ENCODE data around the gene OR5T3.

Gene OR5T3

DNA sequence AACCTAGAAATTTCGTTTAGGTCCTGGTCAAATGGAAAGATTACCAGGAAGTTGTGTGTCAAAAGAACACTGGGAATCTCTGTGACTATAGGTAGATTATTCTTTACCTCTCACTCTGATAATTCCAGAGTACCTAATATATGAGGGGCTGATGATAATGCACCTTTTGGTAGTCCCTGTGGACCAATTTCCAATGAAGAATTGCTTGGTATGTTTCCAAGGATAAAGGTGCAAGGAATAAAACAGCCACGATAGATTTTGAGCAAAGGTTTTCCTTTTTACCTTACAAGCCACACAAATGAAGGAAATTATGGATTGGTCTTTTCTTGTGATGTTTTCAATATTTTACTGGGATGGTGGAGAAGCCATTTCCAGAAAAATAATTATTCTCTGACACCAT, 40.1 kb downstream of the OR5T3 start, which contains the start of gene OR8H1:
Gene OR8H1 (minus strand): TSS at position 101 of the 400 bp plus-strand sequence. CDS start 1,192 bp downstream, outside the sequence.
- Histone ChIP-seq H3K36me3 (ENCODE audit: low read length) (no peaks in the 10 kb centered on the region), H2AFZ (ENCODE audit: low read depth, low read length, severe bottlenecking) (no peak within 1 kb of the TSS), H3K27me3 (ENCODE audit: low read length) (no peaks in the 10 kb centered on the region), H3K9me2 (replicated peaks; ENCODE audit: insufficient read depth, low read length) (no peaks in the 10 kb centered on the region), H3F3A (ENCODE audit: insufficient read depth) (no peaks in the 10 kb centered on the region), H3K9ac (ENCODE audit: low read length) (no peak within 1 kb of the TSS), H3K4me3 (ENCODE audit: insufficient read depth, low read length, poor library complexity, severe bottlenecking) (no peak within 1 kb of the TSS), H3K9me3 (ENCODE audit: insufficient read depth, low read length) (no peaks in the 10 kb centered on the region), H3K79me2 (ENCODE audit: insufficient read depth, low read length) (no peaks in the 10 kb centered on the region), H3K4me2 (ENCODE audit: low read depth, low read length, poor library complexity, severe bottlenecking) (no peak within 1 kb of the TSS), H3K27ac (ENCODE audit: low read depth, low read length) (no peak within 1 kb of the TSS), H4K20me1 (ENCODE audit: low read depth, low read length) (no peaks in the 10 kb centered on the region)
- TF ChIP-seq, protein P1, sequence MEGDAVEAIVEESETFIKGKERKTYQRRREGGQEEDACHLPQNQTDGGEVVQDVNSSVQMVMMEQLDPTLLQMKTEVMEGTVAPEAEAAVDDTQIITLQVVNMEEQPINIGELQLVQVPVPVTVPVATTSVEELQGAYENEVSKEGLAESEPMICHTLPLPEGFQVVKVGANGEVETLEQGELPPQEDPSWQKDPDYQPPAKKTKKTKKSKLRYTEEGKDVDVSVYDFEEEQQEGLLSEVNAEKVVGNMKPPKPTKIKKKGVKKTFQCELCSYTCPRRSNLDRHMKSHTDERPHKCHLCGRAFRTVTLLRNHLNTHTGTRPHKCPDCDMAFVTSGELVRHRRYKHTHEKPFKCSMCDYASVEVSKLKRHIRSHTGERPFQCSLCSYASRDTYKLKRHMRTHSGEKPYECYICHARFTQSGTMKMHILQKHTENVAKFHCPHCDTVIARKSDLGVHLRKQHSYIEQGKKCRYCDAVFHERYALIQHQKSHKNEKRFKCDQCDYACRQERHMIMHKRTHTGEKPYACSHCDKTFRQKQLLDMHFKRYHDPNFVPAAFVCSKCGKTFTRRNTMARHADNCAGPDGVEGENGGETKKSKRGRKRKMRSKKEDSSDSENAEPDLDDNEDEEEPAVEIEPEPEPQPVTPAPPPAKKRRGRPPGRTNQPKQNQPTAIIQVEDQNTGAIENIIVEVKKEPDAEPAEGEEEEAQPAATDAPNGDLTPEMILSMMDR (IDR thresholded peaks at IDR 0.05; ENCODE audit: insufficient read depth, low read length, poor library complexity, severe bottlenecking) = no peak
- no peak for TF ChIP-seq EZH2phosphoT487 (conservative IDR thresholded peaks at IDR 0.05; ENCODE audit: low read length)

GRCh38 chr11:56296898-56297297, 44.8 kb downstream of the OR5T3 start:
- no peaks in the 10 kb centered on the region for H3F3A ChIP-seq (ENCODE audit: insufficient read depth)
- no peaks in the 10 kb centered on the region for H3K9me3 ChIP-seq (ENCODE audit: insufficient read depth, low read length)
- H3K36me3 ChIP-seq (ENCODE audit: low read length) = no peaks in the 10 kb centered on the region
- no peak overlapping the region for H2AFZ ChIP-seq (ENCODE audit: low read depth, low read length, severe bottlenecking)
- H3K79me2 ChIP-seq (ENCODE audit: insufficient read depth, low read length) = no peaks in the 10 kb centered on the region
- TF ChIP-seq, protein P1 (IDR thresholded peaks at IDR 0.05; ENCODE audit: insufficient read depth, low read length, poor library complexity, severe bottlenecking) = no peak
- no peak for TF ChIP-seq EZH2phosphoT487 (conservative IDR thresholded peaks at IDR 0.05; ENCODE audit: low read length)
- no peak overlapping the region for H3K27ac ChIP-seq (ENCODE audit: low read depth, low read length)
- H3K4me3 ChIP-seq (ENCODE audit: insufficient read depth, low read length, poor library complexity, severe bottlenecking) = no peak overlapping the region
- H3K4me2 ChIP-seq (ENCODE audit: low read depth, low read length, poor library complexity, severe bottlenecking) = no peak overlapping the region
- no peak overlapping the region for H3K9ac ChIP-seq (ENCODE audit: low read length)
- no peaks in the 10 kb centered on the region for H3K27me3 ChIP-seq (ENCODE audit: low read length)
- H3K9me2 ChIP-seq (replicated peaks; ENCODE audit: insufficient read depth, low read length) = no peaks in the 10 kb centered on the region
- no peaks in the 10 kb centered on the region for H4K20me1 ChIP-seq (ENCODE audit: low read depth, low read length)
